GM23338 (cell line): ENCODE results near the gene ARL2BP. TPM values are rescaled to one million over a fixed set of nuclear protein-coding genes. Genes with fewer than 3 reads are reported as not detected.

Experiments
- ATAC-seq: fragments of 200-7000 bp; cut with Tn5 transposase; 3 replicates; pipeline ENCODE4 v1.9.1; 2020
- DNase-seq: peaks from one replicate; pipeline ENCODE4 v3.0.0-alpha.2; 2015; ENCODE audit warnings: low spot score
- H2AFZ ChIP-seq: fragments of 200-600 bp; sonication (generic); 2 replicates; pipeline ENCODE4 v1.8.0; 2016; ENCODE audit warnings: antibody characterized with exemption, mild to moderate bottlenecking, moderate library complexity
- H3F3A ChIP-seq: fragments of 200-600 bp; sonication (generic); replicated peaks from 2 replicates; pipeline ENCODE4 v1.8.0; 2017; ENCODE audit warnings: antibody characterized with exemption, mixed run types, low read depth
- H3K27ac ChIP-seq: fragments of 200-600 bp; sonication (generic); 2 replicates; pipeline ENCODE4 v1.6.1; 2016; ENCODE audit warnings: low read depth
- H3K27me3 ChIP-seq: fragments of 200-600 bp; sonication (generic); 2 replicates; pipeline ENCODE4 v1.8.0; 2016; ENCODE audit warnings: mild to moderate bottlenecking, mixed run types, moderate library complexity; ENCODE audit not compliant: insufficient read depth
- H3K36me3 ChIP-seq: fragments of 200-600 bp; sonication (generic); 2 replicates; pipeline ENCODE4 v1.8.0; 2016; ENCODE audit warnings: mild to moderate bottlenecking; ENCODE audit not compliant: insufficient read depth
- H3K4me1 ChIP-seq: fragments of 200-600 bp; sonication (generic); 2 replicates; pipeline ENCODE4 v1.8.0; 2016; ENCODE audit warnings: mild to moderate bottlenecking, moderate library complexity; ENCODE audit not compliant: insufficient read depth
- H3K4me2 ChIP-seq: fragments of 200-600 bp; sonication (generic); 2 replicates; pipeline ENCODE4 v1.7.1; 2017; ENCODE audit warnings: mixed run types
- H3K4me3 ChIP-seq: fragments of 200-600 bp; sonication (generic); 2 replicates; pipeline ENCODE4 v1.6.1; 2016; ENCODE audit warnings: mixed run types
- H3K79me2 ChIP-seq: fragments of 200-600 bp; sonication (generic); replicated peaks from 2 replicates; pipeline ENCODE4 v1.8.0; 2017; ENCODE audit warnings: mild to moderate bottlenecking; ENCODE audit not compliant: insufficient read depth
- H3K9me2 ChIP-seq: fragments of 200-600 bp; sonication (generic); 2 replicates; pipeline ENCODE4 v1.8.0; 2017; ENCODE audit not compliant: insufficient read depth
- H4K20me1 ChIP-seq: fragments of 200-600 bp; sonication (generic); replicated peaks from 2 replicates; pipeline ENCODE4 v1.8.0; 2017; ENCODE audit warnings: mild to moderate bottlenecking; ENCODE audit not compliant: insufficient read depth
- H3K27ac Mint-ChIP-seq: 2 replicates; pipeline ENCODE4 v1.8.0; 2020; ENCODE audit warnings: inconsistent platforms, mild to moderate bottlenecking, moderate library complexity, mixed read lengths
- H3K27me3 Mint-ChIP-seq: 3 replicates; pipeline ENCODE4 v1.8.0; 2022; ENCODE audit warnings: low read depth, mild to moderate bottlenecking, moderate library complexity, mixed read lengths, inconsistent platforms; ENCODE audit not compliant: insufficient read depth, poor library complexity
- H3K36me3 Mint-ChIP-seq: 3 replicates; pipeline ENCODE4 v1.8.0; 2021; ENCODE audit warnings: low read depth, mild to moderate bottlenecking, inconsistent platforms, moderate library complexity, mixed read lengths
- H3K4me1 Mint-ChIP-seq: 3 replicates; pipeline ENCODE4 v1.8.0; 2020; ENCODE audit warnings: mild to moderate bottlenecking, inconsistent platforms, mixed read lengths
- H3K4me3 Mint-ChIP-seq: 3 replicates; pipeline ENCODE4 v1.8.0; 2021; ENCODE audit warnings: moderate library complexity, mild to moderate bottlenecking, inconsistent platforms, mixed read lengths
- H3K9me3 Mint-ChIP-seq: 3 replicates; pipeline ENCODE4 v1.8.0; 2020; ENCODE audit warnings: moderate library complexity, mild to moderate bottlenecking, inconsistent platforms, mixed read lengths
- CREB1 ChIP-seq: fragments of 250-450 bp; sonication (Bioruptor Pico); IDR thresholded peaks from 2 replicates; pipeline ENCODE4 v1.5.0; 2020; ENCODE audit warnings: low read depth, mild to moderate bottlenecking, moderate library complexity
- CTCF ChIP-seq, 2 experiments: fragments of 200-600 bp in 1 of 2; sonication (generic) in 1 of 2; conservative IDR thresholded peaks; 2 replicates each; pipeline versions ENCODE4 v1.5.1 to v1.6.1; 2016 to 2017; ENCODE audit warnings: antibody characterized with exemption in 2 of 2, low read depth in 2 of 2, mild to moderate bottlenecking in 2 of 2, moderate library complexity in 1 of 2
- ETS1 ChIP-seq: IDR thresholded peaks from 2 replicates; pipeline ENCODE4 v1.6.1; 2016; ENCODE audit warnings: antibody characterized with exemption
- EZH2 ChIP-seq: fragments of 200-600 bp; sonication (generic); IDR thresholded peaks from one replicate; pipeline ENCODE4 v1.8.0; 2017; ENCODE audit warnings: antibody characterized with exemption, mild to moderate bottlenecking, low read depth; ENCODE audit not compliant: unreplicated experiment
- EZH2phosphoT487 ChIP-seq: fragments of 200-600 bp; sonication (generic); IDR thresholded peaks from one replicate; pipeline ENCODE4 v1.8.1; 2018; ENCODE audit warnings: antibody characterized with exemption; ENCODE audit not compliant: unreplicated experiment
- JUNB ChIP-seq: IDR thresholded peaks from one replicate; pipeline ENCODE4 v1.6.1; 2016; ENCODE audit warnings: antibody characterized with exemption; ENCODE audit not compliant: unreplicated experiment
- NANOG ChIP-seq: IDR thresholded peaks from 2 replicates; pipeline ENCODE4 v1.6.1; 2016; ENCODE audit warnings: antibody characterized with exemption, borderline replicate concordance
- POLR2AphosphoS5 ChIP-seq: IDR thresholded peaks from 2 replicates; pipeline ENCODE4 v1.6.1; 2016; ENCODE audit warnings: antibody characterized with exemption, low read depth
- REST ChIP-seq: IDR thresholded peaks from one replicate; pipeline ENCODE4 v1.6.1; 2018; ENCODE audit warnings: antibody characterized with exemption; ENCODE audit not compliant: unreplicated experiment
- STAT1 ChIP-seq: IDR thresholded peaks from one replicate; pipeline ENCODE4 v1.6.1; 2016; ENCODE audit warnings: antibody characterized with exemption; ENCODE audit not compliant: unreplicated experiment
- ZNF114 ChIP-seq: fragments of 250-450 bp; sonication (Bioruptor Pico); IDR thresholded peaks from 2 replicates; pipeline ENCODE4 v1.5.0; 2020; ENCODE audit warnings: mild to moderate bottlenecking, moderate library complexity
- ZNF331 ChIP-seq: fragments of 250-450 bp; sonication (Bioruptor Pico); IDR thresholded peaks from 2 replicates; pipeline ENCODE4 v1.5.0; 2020; ENCODE audit warnings: low read depth, mild to moderate bottlenecking, moderate library complexity
- ZNF462 ChIP-seq: fragments of 250-450 bp; sonication (Bioruptor Pico); IDR thresholded peaks from 2 replicates; pipeline ENCODE4 v1.5.0; 2020; ENCODE audit warnings: mild to moderate bottlenecking, moderate library complexity
- polyA plus RNA-seq: library from polyadenylated mRNA; unstranded; fragments of >200 nt; fragmentation: Nextera tagmentation; extraction: Ambion mirVana; gene quantifications from 2 replicates; pipeline ENCODE4 v1.2.1, GENCODE V29; 2016
- total RNA-seq: library from RNA; depleted of rRNA; stranded (reverse); fragments of >200 nt; shearing (Covaris generic); gene quantifications from 2 replicates; pipeline ENCODE4 v1.2.3, GENCODE V29; 2014

Gene ARL2BP
- total and polyA plus RNA-seq, 2 experiments from 2014 or later = 10.3 to 13.4 TPM

- no peak overlapping the region for H3K27ac ChIP-seq
- Mint-ChIP-seq H3K27ac (no peak overlapping the region), H3K36me3 (peaks cover 13% of the 10 kb centered on the region), H3K9me3 (0 out of 3 replicates have a peak, but pooled peaks cover 5% of the 10 kb centered on the region), H3K4me3 (no peak overlapping the region), H3K4me1 (peaks cover 13% of the 10 kb centered on the region), H3K27me3 (peaks cover 6% of the 10 kb centered on the region)
- no peaks in the 10 kb centered on the region for H3K79me2 ChIP-seq
- no peak for DNase-seq
- TF ChIP-seq CTCF (conservative IDR thresholded peaks at IDR 0.05; ENCODE audit: low read depth in 2 of 2) (no peak), EZH2phosphoT487 (no peak), ZNF114 (CRISPR knock-in tag) (no peak), CREB1 (CRISPR knock-in tag) (no peak), ZNF462 (CRISPR knock-in tag) (no peak), EZH2 (no peak), ETS1 (no peak), ZNF331 (CRISPR knock-in tag) (no peak), STAT1 (no peak), POLR2AphosphoS5 (no peak), JUNB (no peak), NANOG (no peak), REST (no peak)
- H4K20me1 ChIP-seq = no peaks in the 10 kb centered on the region
- H3K4me3 ChIP-seq = no peak overlapping the region
- no peak overlapping the region for H3K4me2 ChIP-seq
- H3K36me3 ChIP-seq = no peaks in the 10 kb centered on the region; the same call in 1 of the 2 replicates
- H2AFZ ChIP-seq = no peak overlapping the region
- no peak for ATAC-seq
- H3K4me1 ChIP-seq = peaks cover 7% of the 10 kb centered on the region
- no peaks in the 10 kb centered on the region for H3K9me2 ChIP-seq
- H3F3A ChIP-seq = no peaks in the 10 kb centered on the region
- H3K27me3 ChIP-seq = no peaks in the 10 kb centered on the region
Measured at GRCh38 chr16:57256601-57257395, 11.7 kb downstream of the ARL2BP start.
